ENCODE data around the gene SH3BP2. TPM values are rescaled to one million over a fixed set of nuclear protein-coding genes. Genes with fewer than 3 reads are reported as not detected.

Gene SH3BP2
- total RNA-seq (2014; rRNA removed; shearing (Covaris generic)): 15.6 and 18.2 TPM in 2 replicates
- 21.7 and 23.7 TPM in 2 replicates for polyA plus RNA-seq (2015; cell fraction: cytosol; rRNA removed)
- 105 and 116 TPM in 2 replicates for polyA plus RNA-seq (2015; cell fraction: nucleus; rRNA removed)

- DNase-seq (ENCODE audit: low read depth, low spot score): peak; percentile 64
- in situ Hi-C loops (cut with HindIII; ENCODE audit: low pct_unique_long_range_greater_than_20kb, low sequenced_read_pairs): no loop called here
These were observed at the start of gene SH3BP2 for GRCh38 chr4:2792711-2793585. Gene SH3BP2 (plus strand): TSS chr4:2793085. CDS start chr4:2820618, 27,533 bp downstream.

GRCh38 chr4:2743518-2744445 lies 49.1 kb upstream of the SH3BP2 start:
- no peak for DNase-seq (ENCODE audit: low read depth, low spot score)
- in situ Hi-C loops (cut with HindIII; ENCODE audit: low pct_unique_long_range_greater_than_20kb, low sequenced_read_pairs): no loop called here

GRCh38 chr4:2744576-2745270 lies 48.2 kb upstream of the SH3BP2 start:
- DNase-seq (ENCODE audit: low read depth, low spot score): no peak
- in situ Hi-C loops (cut with HindIII; ENCODE audit: low pct_unique_long_range_greater_than_20kb, low sequenced_read_pairs): no loop called here

GRCh38 chr4:2745516-2745915 lies 47.4 kb upstream of the SH3BP2 start:
- in situ Hi-C loops (cut with HindIII; ENCODE audit: low pct_unique_long_range_greater_than_20kb, low sequenced_read_pairs): no loop called here
- DNase-seq (ENCODE audit: low read depth, low spot score): no peak

- no peak for DNase-seq (ENCODE audit: low read depth, low spot score)
- in situ Hi-C loops (cut with HindIII; ENCODE audit: low pct_unique_long_range_greater_than_20kb, low sequenced_read_pairs): no loop called here
These were observed 46.7 kb upstream of the SH3BP2 start for GRCh38 chr4:2745981-2746806.

- in situ Hi-C loops (cut with HindIII; ENCODE audit: low pct_unique_long_range_greater_than_20kb, low sequenced_read_pairs): no loop called here
These were observed 45.8 kb upstream of the SH3BP2 start for GRCh38 chr4:2746891-2747695.

GRCh38 chr4:2750719-2751605 lies 41.9 kb upstream of the SH3BP2 start:
- in situ Hi-C loops (cut with HindIII; ENCODE audit: low pct_unique_long_range_greater_than_20kb, low sequenced_read_pairs): no loop called here
- DNase-seq (ENCODE audit: low read depth, low spot score): no peak

More at GRCh38 chr4:2746891-2747695, 45.8 kb upstream of the SH3BP2 start:
- DNase-seq (ENCODE audit: low read depth, low spot score): no peak

- no peak for DNase-seq (ENCODE audit: low read depth, low spot score)
- in situ Hi-C loops (cut with HindIII; ENCODE audit: low pct_unique_long_range_greater_than_20kb, low sequenced_read_pairs): no loop called here
These were observed 39.4 kb upstream of the SH3BP2 start for GRCh38 chr4:2753436-2753835.

- in situ Hi-C loops (cut with HindIII; ENCODE audit: low pct_unique_long_range_greater_than_20kb, low sequenced_read_pairs): no loop called here
- DNase-seq (ENCODE audit: low read depth, low spot score): no peak
These were observed 37.8 kb upstream of the SH3BP2 start for GRCh38 chr4:2754848-2755819.

GRCh38 chr4:2755821-2756690 lies 36.8 kb upstream of the SH3BP2 start, which contains the start of gene TNIP2:
Gene TNIP2 (minus strand): TSS chr4:2756336. CDS start chr4:2756289, 47 bp downstream.
- in situ Hi-C loops (cut with HindIII; ENCODE audit: low pct_unique_long_range_greater_than_20kb, low sequenced_read_pairs): no loop called here
- peak; percentile 63 for DNase-seq (ENCODE audit: low read depth, low spot score)

- no peak for DNase-seq (ENCODE audit: low read depth, low spot score)
- in situ Hi-C loops (cut with HindIII; ENCODE audit: low pct_unique_long_range_greater_than_20kb, low sequenced_read_pairs): no loop called here
These were observed 36.1 kb upstream of the SH3BP2 start for GRCh38 chr4:2756691-2757350.

- no peak for DNase-seq (ENCODE audit: low read depth, low spot score)
- in situ Hi-C loops (cut with HindIII; ENCODE audit: low pct_unique_long_range_greater_than_20kb, low sequenced_read_pairs): no loop called here
These were observed 35.5 kb upstream of the SH3BP2 start for GRCh38 chr4:2757426-2757825.
